ENCODE data around the gene SREBF1.

Gene SREBF1

GRCh38 chr17:17779015-17779611 lies 57.7 kb downstream of the SREBF1 start:
- no peak for DNase-seq (ENCODE audit: low read depth)

- no peak for DNase-seq (ENCODE audit: low read depth)
Measured at GRCh38 chr17:17778308-17779014, 58.3 kb downstream of the SREBF1 start.

GRCh38 chr17:17776889-17777288 lies 59.9 kb downstream of the SREBF1 start:
- DNase-seq (ENCODE audit: low read depth), result no peak

GRCh38 chr17:17774009-17774881 lies 62.5 kb downstream of the SREBF1 start:
- no peak for DNase-seq (ENCODE audit: low read depth)

GRCh38 chr17:17772231-17772630 lies 64.6 kb downstream of the SREBF1 start:
- no peak for DNase-seq (ENCODE audit: low read depth)

GRCh38 chr17:17771498-17772201 lies 65.1 kb downstream of the SREBF1 start:
- no peak for DNase-seq (ENCODE audit: low read depth)

- DNase-seq (ENCODE audit: low read depth), result no peak
Measured at GRCh38 chr17:17770632-17771044, 66.1 kb downstream of the SREBF1 start.

GRCh38 chr17:17769869-17770631 lies 66.7 kb downstream of the SREBF1 start:
- DNase-seq (ENCODE audit: low read depth), result no peak

GRCh38 chr17:17768424-17769088 lies 68.2 kb downstream of the SREBF1 start:
- DNase-seq (ENCODE audit: low read depth), result no peak

GRCh38 chr17:17767887-17768418 lies 68.8 kb downstream of the SREBF1 start:
- no peak for DNase-seq (ENCODE audit: low read depth)

- DNase-seq (ENCODE audit: low read depth), result no peak
Measured at GRCh38 chr17:17767154-17767869, 69.5 kb downstream of the SREBF1 start.

- DNase-seq (ENCODE audit: low read depth), result no peak
Measured at GRCh38 chr17:17766744-17767120, 70.1 kb downstream of the SREBF1 start.

- DNase-seq (ENCODE audit: low read depth), result no peak
Measured at GRCh38 chr17:17766077-17766743, 70.6 kb downstream of the SREBF1 start.

GRCh38 chr17:17765359-17766076 lies 71.3 kb downstream of the SREBF1 start:
- DNase-seq (ENCODE audit: low read depth), result no peak

- DNase-seq (ENCODE audit: low read depth), result no peak
Measured at GRCh38 chr17:17763734-17764133, 73.1 kb downstream of the SREBF1 start.

GRCh38 chr17:17763136-17763535 lies 73.7 kb downstream of the SREBF1 start:
- DNase-seq (ENCODE audit: low read depth), result no peak

GRCh38 chr17:17762744-17763105 lies 74.1 kb downstream of the SREBF1 start:
- no peak for DNase-seq (ENCODE audit: low read depth)
